Cardiac muscle cell (in vitro differentiated cells and primary cell): ENCODE measurements around the gene ESPL1. TPM values are rescaled to one million over a fixed set of nuclear protein-coding genes. Genes with fewer than 3 reads are reported as not detected.

Experiments used
- DNase-seq, 2 donors: peaks; one replicate each; pipeline versions ENCODE4 v3.0.0 to v3.0.0-alpha.2; 2010 to 2017; ENCODE audit warnings: low read depth in 1 of 2, low spot score in 1 of 2
- H3K27ac ChIP-seq: fragments of 200-600 bp; sonication (generic); 2 replicates; pipeline ENCODE4 v1.5.1; 2016
- H3K27me3 ChIP-seq: fragments of 200-600 bp; sonication (generic); 2 replicates; pipeline ENCODE4 v1.6.0; 2016; ENCODE audit warnings: control low read depth
- H3K36me3 ChIP-seq: fragments of 200-600 bp; sonication (generic); 2 replicates; pipeline ENCODE4 v1.5.1; 2016; ENCODE audit warnings: control low read depth
- H3K4me1 ChIP-seq: fragments of 200-600 bp; sonication (generic); 2 replicates; pipeline ENCODE4 v1.8.1; 2017; ENCODE audit warnings: low read depth, mild to moderate bottlenecking, mixed run types
- H3K4me3 ChIP-seq: fragments of 200-600 bp; sonication (generic); 2 replicates; pipeline ENCODE4 v1.5.1; 2016; ENCODE audit warnings: mild to moderate bottlenecking
- H3K9me3 ChIP-seq: fragments of 200-600 bp; sonication (generic); 2 replicates; pipeline ENCODE4 v1.5.1; 2017; ENCODE audit warnings: low read depth, mild to moderate bottlenecking, control low read depth
- polyA plus RNA-seq: library from polyadenylated mRNA; unstranded; fragments of >200 nt; fragmentation: Nextera tagmentation; extraction: Ambion mirVana; gene quantifications from 2 replicates; pipeline ENCODE4 v1.2.1, GENCODE V29; 2016
- total RNA-seq: library from RNA; depleted of rRNA; stranded (reverse); fragments of >200 nt; gene quantifications from 2 replicates; pipeline ENCODE4 v1.2.3, GENCODE V29; 2016
- TF ChIP-seq, protein P1 (sequence below): IDR thresholded peaks from 2 replicates; pipeline ENCODE4 v1.5.1; 2012; ENCODE audit warnings: low read depth, mild to moderate bottlenecking, low read length

Gene ESPL1
- total and polyA plus RNA-seq, 2 experiments from 2014 or later: 1.3 to 23.9 TPM

DNA sequence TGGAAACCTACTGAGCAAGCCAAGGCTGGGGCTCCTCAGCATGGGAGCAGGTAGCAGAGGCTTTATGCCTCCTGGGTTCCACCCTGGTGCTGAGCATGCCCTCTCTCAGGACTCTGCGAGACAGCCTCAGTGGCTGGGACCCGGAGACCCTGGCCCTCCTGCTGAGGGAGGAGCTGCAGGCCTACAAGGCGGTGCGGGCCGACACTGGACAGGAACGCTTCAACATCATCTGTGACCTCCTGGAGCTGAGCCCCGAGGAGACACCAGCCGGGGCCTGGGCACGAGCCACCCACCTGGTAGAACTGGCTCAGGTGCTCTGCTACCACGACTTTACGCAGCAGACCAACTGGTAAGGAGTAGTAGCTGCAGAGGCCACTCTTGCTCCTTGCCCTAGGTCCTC lies 8.4 kb downstream of the ESPL1 start:
- no peak for DNase-seq
- Histone ChIP-seq H3K27ac (no peak overlapping the region), H3K4me1 (no peaks in the 10 kb centered on the region), H3K36me3 (no peaks in the 10 kb centered on the region), H3K27me3 (no peaks in the 10 kb centered on the region), H3K4me3 (no peak overlapping the region), H3K9me3 (no peaks in the 10 kb centered on the region)
- TF ChIP-seq, protein P1, sequence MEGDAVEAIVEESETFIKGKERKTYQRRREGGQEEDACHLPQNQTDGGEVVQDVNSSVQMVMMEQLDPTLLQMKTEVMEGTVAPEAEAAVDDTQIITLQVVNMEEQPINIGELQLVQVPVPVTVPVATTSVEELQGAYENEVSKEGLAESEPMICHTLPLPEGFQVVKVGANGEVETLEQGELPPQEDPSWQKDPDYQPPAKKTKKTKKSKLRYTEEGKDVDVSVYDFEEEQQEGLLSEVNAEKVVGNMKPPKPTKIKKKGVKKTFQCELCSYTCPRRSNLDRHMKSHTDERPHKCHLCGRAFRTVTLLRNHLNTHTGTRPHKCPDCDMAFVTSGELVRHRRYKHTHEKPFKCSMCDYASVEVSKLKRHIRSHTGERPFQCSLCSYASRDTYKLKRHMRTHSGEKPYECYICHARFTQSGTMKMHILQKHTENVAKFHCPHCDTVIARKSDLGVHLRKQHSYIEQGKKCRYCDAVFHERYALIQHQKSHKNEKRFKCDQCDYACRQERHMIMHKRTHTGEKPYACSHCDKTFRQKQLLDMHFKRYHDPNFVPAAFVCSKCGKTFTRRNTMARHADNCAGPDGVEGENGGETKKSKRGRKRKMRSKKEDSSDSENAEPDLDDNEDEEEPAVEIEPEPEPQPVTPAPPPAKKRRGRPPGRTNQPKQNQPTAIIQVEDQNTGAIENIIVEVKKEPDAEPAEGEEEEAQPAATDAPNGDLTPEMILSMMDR: no peak

DNA sequence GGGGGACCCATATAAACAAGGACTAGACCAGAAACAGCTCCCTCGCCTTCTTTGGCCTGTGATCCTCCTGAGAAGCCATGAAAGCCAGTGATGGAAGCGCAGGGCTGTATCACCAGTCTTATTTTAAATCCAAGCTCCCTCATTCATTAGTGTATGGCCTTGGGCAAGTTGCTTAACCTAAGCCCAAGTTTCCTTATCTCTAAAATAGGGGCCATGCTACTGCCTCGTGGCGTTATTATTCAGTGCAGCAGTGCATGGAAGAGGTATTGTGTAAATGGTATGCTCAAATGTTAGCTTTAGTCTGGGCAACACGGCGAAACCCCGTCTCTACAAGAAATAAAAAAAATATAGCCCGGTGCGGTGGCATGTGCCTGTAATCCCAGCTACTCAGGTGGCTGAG lies 9.9 kb downstream of the ESPL1 start:
- Histone ChIP-seq H3K4me1 (no peaks in the 10 kb centered on the region), H3K4me3 (no peak overlapping the region), H3K27me3 (no peaks in the 10 kb centered on the region), H3K27ac (no peak overlapping the region), H3K36me3 (peaks cover 5% of the 10 kb centered on the region), H3K9me3 (no peaks in the 10 kb centered on the region)
- no peak for DNase-seq
- TF ChIP-seq, protein P1: no peak

DNA sequence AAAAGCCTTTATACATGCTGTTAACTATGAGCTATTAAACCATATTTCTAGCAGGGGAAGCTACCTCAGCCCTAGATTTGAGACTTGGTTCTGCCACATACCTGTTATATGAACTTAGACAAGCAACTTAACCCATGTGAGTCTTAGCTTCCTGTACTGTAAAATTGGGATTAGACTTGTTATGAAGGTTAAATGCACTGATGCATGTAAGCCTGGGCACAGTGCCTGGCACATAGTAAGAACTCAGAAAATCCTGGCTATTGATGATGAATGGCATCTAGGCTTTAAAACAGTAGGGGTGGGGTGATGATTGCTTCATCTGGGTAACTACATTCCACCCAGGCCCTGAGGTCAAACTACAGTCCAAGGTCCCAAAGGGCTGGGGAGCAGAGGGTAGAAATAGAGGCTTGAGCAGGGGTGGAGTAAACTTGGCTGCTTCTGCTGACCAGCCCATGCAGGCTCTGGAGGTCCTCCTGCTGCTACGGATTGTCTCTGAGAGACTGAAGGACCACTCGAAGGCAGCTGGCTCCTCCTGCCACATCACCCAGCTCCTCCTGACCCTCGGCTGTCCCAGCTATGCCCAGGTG lies 11.3 kb downstream of the ESPL1 start:
- Histone ChIP-seq H3K27me3 (no peaks in the 10 kb centered on the region), H3K4me3 (no peak overlapping the region), H3K27ac (no peak overlapping the region), H3K36me3 (peaks cover 5% of the 10 kb centered on the region), H3K4me1 (no peaks in the 10 kb centered on the region), H3K9me3 (no peaks in the 10 kb centered on the region)
- DNase-seq: no peak
- TF ChIP-seq, protein P1: no peak

DNA sequence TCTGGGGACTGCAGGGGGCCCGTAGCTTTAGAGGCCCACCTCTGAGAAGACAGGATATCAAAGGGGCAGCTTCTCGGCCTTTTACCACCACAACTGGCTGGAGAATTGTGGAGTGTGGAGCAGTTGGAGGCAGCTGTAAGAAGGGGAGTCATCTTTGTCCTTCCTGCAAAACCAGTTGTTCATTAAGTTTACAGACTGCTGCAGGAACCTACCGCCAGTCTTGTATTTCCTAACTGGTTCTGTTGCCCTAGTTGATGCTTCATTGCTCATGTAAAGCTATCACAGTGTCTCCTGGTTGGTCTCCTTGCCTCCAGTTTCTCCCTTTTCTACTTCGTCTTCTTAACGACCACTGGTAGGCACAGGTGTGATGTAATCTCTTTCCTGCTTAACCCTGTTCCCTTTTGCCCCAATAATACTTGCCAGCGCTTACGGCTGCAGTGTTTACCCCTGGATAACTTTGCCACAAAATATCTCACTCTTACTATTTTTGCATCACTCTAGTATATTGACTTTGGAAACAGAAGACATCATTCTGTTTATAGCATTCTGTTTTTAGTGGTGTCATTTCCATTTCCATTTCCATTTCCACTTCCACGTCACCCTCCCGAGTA lies 11.9 kb downstream of the ESPL1 start:
- TF ChIP-seq, protein P1: no peak
- Histone ChIP-seq H3K4me3 (no peak overlapping the region), H3K27ac (no peak overlapping the region), H3K36me3 (peaks cover 5% of the 10 kb centered on the region), H3K9me3 (no peaks in the 10 kb centered on the region), H3K4me1 (no peaks in the 10 kb centered on the region), H3K27me3 (no peaks in the 10 kb centered on the region)
- no peak for DNase-seq

DNA sequence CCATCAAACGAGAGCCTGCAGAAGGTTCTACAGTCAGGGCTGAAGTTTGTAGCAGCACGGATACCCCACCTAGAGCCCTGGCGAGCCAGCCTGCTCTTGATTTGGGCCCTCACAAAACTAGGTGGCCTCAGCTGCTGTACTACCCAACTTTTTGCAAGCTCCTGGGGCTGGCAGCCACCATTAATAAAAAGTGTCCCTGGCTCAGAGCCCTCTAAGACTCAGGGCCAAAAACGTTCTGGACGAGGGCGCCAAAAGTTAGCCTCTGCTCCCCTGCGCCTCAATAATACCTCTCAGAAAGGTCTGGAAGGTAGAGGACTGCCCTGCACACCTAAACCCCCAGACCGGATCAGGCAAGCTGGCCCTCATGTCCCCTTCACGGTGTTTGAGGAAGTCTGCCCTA lies 18.3 kb downstream of the ESPL1 start:
- peaks cover 5% of the 10 kb centered on the region for H3K36me3 ChIP-seq

More for the DNA sequence above, 18.3 kb downstream of the ESPL1 start:
- H3K4me3 ChIP-seq: no peak overlapping the region
- no peak for DNase-seq
- TF ChIP-seq, protein P1: no peak
- H3K27me3 ChIP-seq: no peaks in the 10 kb centered on the region
- no peak overlapping the region for H3K27ac ChIP-seq
- no peaks in the 10 kb centered on the region for H3K9me3 ChIP-seq
- H3K4me1 ChIP-seq: no peaks in the 10 kb centered on the region
